KOPT-K1 (cell line): ENCODE results near the gene HLA-DMA.

ENCODE experiments used
- H3K27ac ChIP-seq: fragments of 200-600 bp; sonication (generic); 2 replicates; pipeline ENCODE4 v1.5.1; 2016; ENCODE audit warnings: antibody characterized with exemption, mild to moderate bottlenecking, low read depth, low read length; ENCODE audit not compliant: poor library complexity, severe bottlenecking
- H3K36me3 ChIP-seq: fragments of 200-600 bp; sonication (generic); 2 replicates; pipeline ENCODE4 v1.5.1; 2017; ENCODE audit warnings: antibody characterized with exemption, mild to moderate bottlenecking, low read length, moderate library complexity; ENCODE audit not compliant: insufficient read depth
- H3K9me3 ChIP-seq: fragments of 200-600 bp; sonication (generic); 2 replicates; pipeline ENCODE4 v1.5.1; 2017; ENCODE audit warnings: antibody characterized with exemption, low read length, mild to moderate bottlenecking; ENCODE audit not compliant: insufficient read depth, poor library complexity, severe bottlenecking

HLA-DMA gene

DNA sequence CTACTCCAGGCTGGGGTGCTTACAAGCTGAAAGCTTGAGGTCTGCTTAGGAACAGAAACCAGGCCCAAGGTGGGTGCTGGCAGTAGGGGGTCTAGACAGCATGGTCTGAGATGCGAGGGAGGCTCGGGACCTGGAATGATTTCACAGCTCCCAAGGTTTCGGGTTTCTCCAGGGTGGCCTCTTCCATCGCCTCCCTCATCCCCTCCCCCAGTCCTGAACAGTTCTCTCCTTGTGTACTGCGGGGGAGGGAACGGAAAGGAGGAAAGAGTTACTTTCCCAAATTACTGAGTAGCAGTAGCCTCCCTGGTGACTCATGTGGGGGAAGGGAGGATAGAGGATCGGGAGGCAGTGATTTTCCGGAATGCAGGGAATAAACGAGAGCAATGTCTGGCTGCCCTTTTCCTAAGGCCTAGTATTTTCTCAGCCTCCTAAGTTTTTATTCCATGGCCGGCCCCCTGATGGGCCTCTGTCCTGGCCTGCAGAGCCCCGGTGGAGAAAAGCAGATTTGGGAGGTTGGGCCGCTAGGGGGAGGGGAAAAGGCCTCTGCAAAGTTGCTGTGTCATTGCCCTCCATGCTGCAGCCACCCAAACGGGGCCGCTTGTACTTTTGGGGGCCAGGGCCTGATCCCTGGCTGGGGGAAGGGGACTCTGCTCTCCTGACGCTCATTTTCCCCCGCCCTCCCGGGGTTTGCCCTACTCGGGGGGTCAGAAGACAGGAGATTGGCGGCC, 17.0 kb upstream of the HLA-DMA start:
- no peaks in the 10 kb centered on the region for H3K9me3 ChIP-seq
- H3K27ac ChIP-seq, result peak overlapping the region; percentile 99
- peaks cover 32% of the 10 kb centered on the region for H3K36me3 ChIP-seq

DNA sequence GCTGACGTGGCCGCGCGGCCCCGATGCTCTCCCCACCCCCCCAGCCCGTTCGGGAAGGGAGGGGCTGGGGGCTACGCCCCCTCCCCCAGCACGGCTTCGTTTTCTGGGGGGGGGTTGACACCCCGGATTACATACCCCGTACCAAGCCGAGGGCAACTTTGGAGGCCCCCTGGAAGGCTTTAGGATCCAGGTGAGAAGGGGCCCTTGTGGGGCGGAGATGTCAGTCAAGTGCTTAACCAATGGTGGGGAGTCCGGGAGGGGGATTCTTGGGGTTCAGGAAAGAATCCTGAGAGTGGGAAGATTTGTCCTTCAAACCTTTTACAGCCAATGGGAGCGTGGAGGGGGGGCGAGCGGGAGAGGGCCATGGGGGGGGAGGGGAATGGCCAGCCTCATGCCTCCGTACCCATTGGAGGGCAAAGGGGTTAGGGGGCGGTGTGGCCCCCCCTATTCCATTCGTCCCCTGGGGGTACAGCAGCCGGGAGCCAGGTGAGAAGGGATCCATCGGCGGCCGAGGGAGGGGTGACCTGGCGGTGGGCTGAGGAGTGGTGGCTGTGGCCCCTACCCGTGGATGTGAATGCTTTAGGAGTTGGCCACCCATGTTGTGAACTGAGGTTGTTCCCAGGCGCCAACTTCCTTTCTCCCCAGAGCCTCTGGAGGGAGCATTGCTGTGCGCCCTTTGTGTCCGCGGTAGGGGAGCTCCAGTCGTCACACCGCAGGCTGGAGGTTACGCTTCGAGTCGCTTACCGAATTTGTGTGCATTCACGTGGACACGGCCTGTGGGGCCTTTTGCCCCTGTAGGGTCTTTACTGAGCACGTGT, 16.2 kb upstream of the HLA-DMA start:
- Histone ChIP-seq H3K27ac (peak overlapping the region; percentile 99), H3K9me3 (no peaks in the 10 kb centered on the region), H3K36me3 (peaks cover 24% of the 10 kb centered on the region)

GRCh38 chr6:32968093-32968866, 15.4 kb upstream of the HLA-DMA start, which contains the start of gene BRD2:
Gene BRD2, plus strand, starts transcription at chr6:32968594. Its CDS starts 4,305 bp downstream, at chr6:32972899.
- H3K36me3 ChIP-seq, result peaks cover 16% of the 10 kb centered on the region
- H3K9me3 ChIP-seq, result no peaks in the 10 kb centered on the region
- peak within 1 kb of the TSS; percentile 99 for H3K27ac ChIP-seq

DNA sequence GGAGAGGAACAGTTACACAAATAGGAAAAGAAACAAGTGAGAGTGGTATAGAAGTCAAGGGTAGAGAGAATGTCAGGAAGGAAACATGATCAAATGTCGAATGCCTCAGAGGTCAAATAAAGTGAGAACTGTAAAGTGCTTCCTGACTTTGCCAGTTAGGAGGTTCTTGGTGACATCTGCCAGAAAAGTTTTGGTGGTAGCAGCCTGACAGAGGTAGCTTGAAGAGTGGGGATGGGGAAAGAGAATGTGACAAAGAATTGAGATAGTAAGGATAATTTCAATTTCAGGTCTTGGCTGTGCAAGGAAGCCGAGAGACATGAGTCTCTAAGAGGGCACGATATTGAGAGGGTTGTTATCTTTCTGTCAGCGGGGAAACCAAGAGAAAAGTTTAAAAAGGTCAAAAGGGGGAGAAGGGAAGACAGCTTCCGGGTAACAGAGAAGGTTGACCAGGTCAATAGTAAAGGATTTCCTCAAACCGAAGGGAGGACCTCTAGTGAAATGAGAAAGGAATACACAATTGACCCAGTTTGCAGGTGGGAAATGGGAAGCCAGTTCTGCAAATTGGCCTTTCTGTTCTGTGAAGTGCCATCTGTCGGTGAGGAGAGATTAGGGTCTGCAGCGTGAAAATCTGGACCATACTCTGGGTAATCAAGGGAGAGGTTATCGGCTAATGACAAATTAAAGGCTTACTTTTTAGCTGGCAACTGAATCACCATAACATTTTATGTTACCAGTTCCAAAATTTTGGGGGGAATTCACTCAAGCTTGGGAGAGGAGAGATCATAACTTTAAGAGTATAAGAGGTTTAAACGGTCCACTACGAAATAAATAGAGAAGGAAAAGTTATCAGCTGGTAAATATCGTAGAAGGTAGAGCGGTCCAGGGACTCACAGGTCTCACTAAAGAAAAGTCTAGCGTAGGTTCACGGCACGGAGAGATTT, 14.5 kb upstream of the HLA-DMA start:
- Histone ChIP-seq H3K36me3 (peaks cover 8% of the 10 kb centered on the region), H3K9me3 (no peaks in the 10 kb centered on the region), H3K27ac (peak overlapping the region; percentile 99)

DNA sequence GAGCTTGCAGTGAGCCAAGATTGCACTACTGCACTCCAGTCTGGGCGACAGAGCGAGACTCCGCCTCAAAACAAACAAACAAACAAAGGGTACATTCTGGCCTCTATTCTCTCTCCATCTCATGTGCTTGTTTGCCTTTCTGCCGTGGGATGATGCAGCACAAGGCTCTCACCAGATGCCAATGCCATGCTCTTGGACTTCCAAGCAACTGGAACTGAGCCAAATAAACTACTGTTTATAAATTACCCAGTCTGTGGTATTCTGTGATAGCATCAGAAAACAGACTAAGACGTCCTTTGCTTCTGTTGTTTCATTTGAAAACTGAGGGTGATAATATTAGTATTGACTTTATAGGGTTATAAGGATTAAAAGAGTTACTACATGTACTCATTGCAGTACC, 11.9 kb upstream of the HLA-DMA start:
- Histone ChIP-seq H3K27ac (no peak overlapping the region), H3K9me3 (no peaks in the 10 kb centered on the region), H3K36me3 (no peaks in the 10 kb centered on the region)

- Histone ChIP-seq H3K36me3 (no peaks in the 10 kb centered on the region), H3K9me3 (no peaks in the 10 kb centered on the region), H3K27ac (no peak overlapping the region)
Measured at GRCh38 chr6:32963866-32964265, 11.0 kb upstream of the HLA-DMA start.

DNA sequence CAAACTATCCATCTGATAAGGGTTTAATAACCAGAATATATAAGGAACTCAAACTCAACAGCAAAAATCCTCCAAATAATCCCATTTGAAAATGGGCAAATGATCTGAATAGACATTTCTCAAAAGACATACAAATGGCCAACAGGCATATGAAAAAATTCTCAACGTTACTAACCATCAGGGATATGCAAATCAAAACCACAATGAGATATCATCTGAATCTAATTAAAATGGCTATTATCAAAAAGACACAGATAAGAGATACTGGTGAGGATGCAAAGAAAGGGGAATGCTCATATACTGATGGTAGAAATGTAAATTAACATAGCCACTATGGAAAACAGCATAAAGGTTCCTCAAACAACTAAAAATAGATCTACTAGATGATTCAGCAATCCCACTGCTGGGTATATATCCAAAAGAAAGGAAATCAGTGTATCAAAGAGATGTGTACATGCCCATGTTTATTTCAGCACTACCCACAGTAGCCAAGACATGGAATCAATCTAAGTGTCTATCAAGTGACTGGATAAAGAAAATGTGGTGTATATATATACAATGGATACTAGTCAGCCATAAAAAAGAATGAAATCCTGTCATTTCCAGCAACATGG, 9.4 kb upstream of the HLA-DMA start:
- Histone ChIP-seq H3K9me3 (no peaks in the 10 kb centered on the region), H3K27ac (no peak overlapping the region), H3K36me3 (no peaks in the 10 kb centered on the region)

GRCh38 chr6:32960563-32960962, 7.7 kb upstream of the HLA-DMA start:
- Histone ChIP-seq H3K36me3 (no peaks in the 10 kb centered on the region), H3K27ac (no peak overlapping the region), H3K9me3 (no peaks in the 10 kb centered on the region)

GRCh38 chr6:32956176-32956575, 3.3 kb upstream of the HLA-DMA start:
- H3K27ac ChIP-seq, result no peak overlapping the region
- H3K36me3 ChIP-seq, result no peaks in the 10 kb centered on the region

DNA sequence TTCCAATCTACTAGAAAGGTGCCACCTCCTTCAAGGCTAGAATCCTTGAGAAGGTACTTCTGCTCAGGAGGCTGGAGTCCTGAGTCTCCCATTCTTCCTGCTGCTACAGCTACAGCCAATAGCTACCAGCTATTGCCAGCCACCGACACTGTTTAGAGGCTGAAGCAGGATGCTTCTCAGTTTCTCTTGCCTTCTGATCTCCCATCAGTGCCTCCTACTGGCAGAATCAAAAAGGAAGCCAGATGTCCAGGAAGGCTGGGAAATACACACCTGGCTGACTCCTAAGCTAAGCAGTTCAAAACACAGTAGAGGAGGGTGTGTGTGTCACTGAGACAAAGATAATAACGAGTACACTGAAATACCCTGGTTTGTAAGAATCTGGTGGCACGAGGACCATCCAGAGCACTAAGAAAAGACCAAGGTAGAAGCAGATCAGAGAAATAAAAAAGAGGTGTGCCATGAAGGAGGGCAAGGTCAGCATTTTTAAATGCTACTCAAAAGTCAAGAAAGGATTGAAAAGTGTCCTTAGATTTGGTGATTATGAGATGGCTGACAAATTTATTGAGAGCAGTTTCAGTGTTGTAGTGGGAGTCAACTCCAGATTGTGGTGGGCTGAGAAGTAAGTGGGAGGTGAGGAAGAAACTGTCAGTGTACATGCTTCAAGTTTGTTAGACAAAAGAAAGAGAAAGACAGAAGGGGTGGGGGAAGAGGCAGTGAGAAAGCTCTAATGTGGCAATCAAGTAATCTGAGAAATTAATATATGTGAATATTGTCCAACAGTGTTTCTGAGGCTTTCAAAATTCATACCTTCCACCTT, 2.3 kb upstream of the HLA-DMA start:
- H3K36me3 ChIP-seq, result no peaks in the 10 kb centered on the region
- H3K27ac ChIP-seq, result no peak overlapping the region
- no peaks in the 10 kb centered on the region for H3K9me3 ChIP-seq

More at GRCh38 chr6:32956176-32956575, 3.3 kb upstream of the HLA-DMA start:
- H3K9me3 ChIP-seq, result no peaks in the 10 kb centered on the region

DNA sequence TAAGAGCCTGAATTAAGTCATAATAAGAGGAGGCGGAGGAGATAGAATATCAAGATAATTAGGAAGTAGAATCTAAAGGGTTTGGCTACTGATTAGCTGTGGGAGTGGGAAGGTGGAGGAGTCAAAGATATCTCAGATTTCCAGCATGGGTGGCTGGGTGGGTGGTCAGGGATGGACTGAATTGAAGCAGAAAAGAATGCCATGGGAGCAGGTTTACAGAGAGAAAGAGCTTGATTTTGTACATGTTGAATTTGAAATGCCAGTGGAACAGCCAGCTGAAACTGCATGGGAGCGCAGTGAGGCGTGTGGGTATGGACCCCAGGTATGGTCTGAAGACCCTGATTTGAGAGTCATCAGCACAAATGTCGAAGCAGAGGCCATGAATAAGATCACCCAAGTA, 1.4 kb upstream of the HLA-DMA start:
- H3K9me3 ChIP-seq, result no peaks in the 10 kb centered on the region
- no peak overlapping the region for H3K27ac ChIP-seq

DNA sequence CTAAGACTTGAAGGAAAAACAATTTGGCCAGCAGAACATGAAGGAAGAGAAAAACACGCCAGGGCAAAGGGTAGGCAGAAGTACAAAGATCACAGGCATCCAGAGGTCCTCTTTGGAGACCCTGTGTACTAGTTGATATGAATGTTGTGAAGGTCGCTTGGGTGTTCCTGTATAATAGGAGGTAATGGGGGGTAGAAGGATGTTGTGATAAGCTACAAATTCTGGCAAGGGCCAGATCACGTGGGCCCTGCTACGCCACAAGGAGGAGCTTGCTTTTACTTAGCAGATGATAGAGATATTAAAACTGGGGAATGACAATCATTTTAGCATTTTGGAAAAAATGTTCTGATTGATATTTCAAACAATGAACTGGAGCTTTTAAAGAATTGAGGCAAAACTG, 878 bp upstream of the HLA-DMA start:
- Histone ChIP-seq H3K36me3 (no peaks in the 10 kb centered on the region), H3K9me3 (no peaks in the 10 kb centered on the region), H3K27ac (no peak overlapping the region)

More for the DNA sequence above, 1.4 kb upstream of the HLA-DMA start:
- H3K36me3 ChIP-seq, result no peaks in the 10 kb centered on the region

GRCh38 chr6:32950449-32950848, 2.4 kb downstream of the HLA-DMA start:
- Histone ChIP-seq H3K9me3 (peaks cover 2% of the 10 kb centered on the region), H3K27ac (no peak overlapping the region), H3K36me3 (no peaks in the 10 kb centered on the region)
